ENCODE measurements around the gene FAM168A. TPM values are rescaled to one million over a fixed set of nuclear protein-coding genes. Genes with fewer than 3 reads are reported as not detected.

FAM168A gene
- total RNA-seq, 1 donor from 2014 or later: 32.8 TPM

GRCh38 chr11:73556966-73557365, 40.9 kb downstream of the FAM168A start:
- no peak for DNase-seq (ENCODE audit: low read depth)

GRCh38 chr11:73555615-73556014, 42.3 kb downstream of the FAM168A start:
- DNase-seq (ENCODE audit: low read depth): no peak

- peak; percentile 44 for DNase-seq (ENCODE audit: low read depth)
Measured at GRCh38 chr11:73554671-73555320, 43.1 kb downstream of the FAM168A start.

GRCh38 chr11:73553266-73553665, 44.6 kb downstream of the FAM168A start:
- no peak for DNase-seq (ENCODE audit: low read depth)

- no peak for DNase-seq (ENCODE audit: low read depth)
Measured at GRCh38 chr11:73551677-73552076, 46.2 kb downstream of the FAM168A start.

- DNase-seq (ENCODE audit: low read depth): no peak
Measured at GRCh38 chr11:73549376-73549775, 48.5 kb downstream of the FAM168A start.

GRCh38 chr11:73547706-73548595, 50.0 kb downstream of the FAM168A start:
- DNase-seq (ENCODE audit: low read depth): no peak

GRCh38 chr11:73542175-73542574, 55.7 kb downstream of the FAM168A start:
- DNase-seq (ENCODE audit: low read depth): no peak

GRCh38 chr11:73539506-73540084, 58.3 kb downstream of the FAM168A start:
- no peak for DNase-seq (ENCODE audit: low read depth)

GRCh38 chr11:73538381-73538872, 59.5 kb downstream of the FAM168A start:
- no peak for DNase-seq (ENCODE audit: low read depth)

GRCh38 chr11:73537969-73538368, 59.9 kb downstream of the FAM168A start:
- no peak for DNase-seq (ENCODE audit: low read depth)

GRCh38 chr11:73536961-73537360, 61.0 kb downstream of the FAM168A start:
- no peak for DNase-seq (ENCODE audit: low read depth)

GRCh38 chr11:73532310-73532709, 65.6 kb downstream of the FAM168A start:
- no peak for DNase-seq (ENCODE audit: low read depth)

GRCh38 chr11:73531386-73531785, 66.5 kb downstream of the FAM168A start:
- DNase-seq (ENCODE audit: low read depth): no peak

GRCh38 chr11:73530109-73530508, 67.8 kb downstream of the FAM168A start:
- peak; percentile 15 for DNase-seq (ENCODE audit: low read depth)

GRCh38 chr11:73529204-73529530, 68.7 kb downstream of the FAM168A start:
- no peak for DNase-seq (ENCODE audit: low read depth)

- DNase-seq (ENCODE audit: low read depth): peak; percentile 55
Measured at GRCh38 chr11:73528483-73529203, 69.3 kb downstream of the FAM168A start.

GRCh38 chr11:73528013-73528412, 69.9 kb downstream of the FAM168A start:
- no peak for DNase-seq (ENCODE audit: low read depth)

GRCh38 chr11:73525611-73526010, 72.3 kb downstream of the FAM168A start:
- DNase-seq (ENCODE audit: low read depth): no peak

- DNase-seq (ENCODE audit: low read depth): no peak
Measured at GRCh38 chr11:73524774-73525173, 73.1 kb downstream of the FAM168A start.

- peak; percentile 81 for DNase-seq (ENCODE audit: low read depth)
Measured at GRCh38 chr11:73521621-73522020, 76.3 kb downstream of the FAM168A start.
